Activated T-cell treated with anti-CD3 and anti-CD28 coated beads for 48 hours (primary cell): ENCODE measurements around the gene CLEC20A.
"Not testable (repeated sequence)": the region's sequence is repeated elsewhere in the genome, so short reads cannot be mapped to it uniquely, and the experiment has no call there.

Source experiments
- DNase-seq: peaks from one replicate; pipeline ENCODE4 v3.0.0-alpha.2; 2020; ENCODE audit warnings: low read depth

Gene CLEC20A

DNA sequence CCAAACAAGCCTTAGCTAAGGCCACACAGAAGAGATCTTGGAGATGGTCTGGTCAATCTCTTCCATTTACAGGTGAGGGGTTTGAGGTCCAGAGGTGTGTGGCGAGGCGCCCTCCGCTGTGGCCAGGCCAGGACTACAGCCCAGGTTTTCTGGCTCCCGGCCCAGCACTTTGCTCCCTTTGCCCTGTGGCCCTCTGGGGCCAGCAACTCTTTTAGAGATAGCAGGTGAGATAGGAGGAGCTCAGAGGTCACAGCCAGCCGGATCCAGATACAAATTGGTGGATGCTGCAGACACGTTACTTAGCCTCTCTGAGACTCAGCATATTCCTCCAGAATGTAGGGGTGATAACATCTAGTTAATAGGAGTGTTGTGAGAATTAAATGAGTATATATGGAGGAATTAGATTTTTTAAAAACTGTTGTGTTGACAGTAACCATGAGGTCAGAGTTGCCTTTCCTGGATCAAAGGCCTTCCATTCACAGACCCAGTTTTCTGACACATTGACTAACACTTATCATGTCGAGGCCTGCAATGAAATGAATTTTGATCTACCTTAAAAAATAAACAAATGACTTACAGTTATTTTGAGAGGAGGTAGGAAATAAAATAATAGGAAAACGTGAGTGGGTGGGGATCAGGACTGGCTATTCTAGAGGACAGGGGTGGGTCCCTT is 32.7 kb upstream of the CLEC20A start:
- no peak for DNase-seq

DNA sequence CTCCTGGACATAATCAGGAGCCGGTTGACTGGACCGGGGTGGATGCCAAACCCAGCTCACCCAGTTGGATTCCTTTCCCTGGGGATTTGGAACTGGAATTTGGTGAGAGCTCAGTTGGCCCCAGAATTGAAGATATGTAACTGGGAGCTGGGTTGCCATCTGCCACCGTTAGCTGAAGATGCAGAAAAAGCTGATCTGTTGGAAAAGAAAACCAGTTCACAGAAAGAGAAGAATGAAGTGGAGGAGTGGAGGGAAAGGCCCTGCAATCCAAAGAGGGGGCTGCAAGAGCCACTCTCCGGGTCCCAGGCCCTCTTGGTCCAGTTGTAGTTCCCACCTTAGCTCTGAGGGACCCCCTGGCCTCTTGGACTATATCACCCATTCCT is 32.2 kb upstream of the CLEC20A start:
- no peak for DNase-seq

DNA sequence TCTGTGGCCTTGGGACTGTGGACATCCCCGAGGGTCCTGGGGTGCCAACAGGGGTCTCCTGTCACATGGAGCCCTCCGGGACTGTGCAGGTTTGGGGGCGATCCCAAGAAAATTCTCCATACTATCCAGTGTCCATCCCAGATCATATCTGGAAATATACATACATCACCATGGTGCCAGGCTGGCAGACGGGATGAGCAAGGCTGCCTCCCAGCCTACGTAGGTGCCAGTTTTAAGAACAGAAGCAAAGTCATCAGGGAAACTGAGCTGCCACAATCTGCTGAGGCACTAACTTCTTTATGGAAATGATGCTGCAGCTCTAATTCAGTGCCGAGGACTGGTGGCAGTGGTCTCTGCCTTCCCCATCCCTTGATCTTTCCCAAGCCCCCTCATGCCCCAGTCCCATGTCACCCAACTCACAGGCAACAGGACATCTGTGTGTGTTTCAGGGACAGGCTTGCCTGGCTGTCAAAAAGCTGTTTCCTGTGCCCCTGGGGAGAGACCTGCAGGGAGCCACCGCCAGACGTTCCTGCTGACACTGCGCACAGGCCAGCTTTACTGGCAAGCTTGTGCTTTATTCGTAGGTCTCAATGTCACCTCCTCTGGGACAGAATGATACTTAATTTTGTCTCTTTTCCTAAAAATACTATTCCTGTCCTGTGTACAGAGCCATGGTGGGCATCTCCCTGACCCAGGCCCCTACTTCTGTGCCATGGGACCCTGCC is 31.6 kb upstream of the CLEC20A start:
- DNase-seq = no peak

DNA sequence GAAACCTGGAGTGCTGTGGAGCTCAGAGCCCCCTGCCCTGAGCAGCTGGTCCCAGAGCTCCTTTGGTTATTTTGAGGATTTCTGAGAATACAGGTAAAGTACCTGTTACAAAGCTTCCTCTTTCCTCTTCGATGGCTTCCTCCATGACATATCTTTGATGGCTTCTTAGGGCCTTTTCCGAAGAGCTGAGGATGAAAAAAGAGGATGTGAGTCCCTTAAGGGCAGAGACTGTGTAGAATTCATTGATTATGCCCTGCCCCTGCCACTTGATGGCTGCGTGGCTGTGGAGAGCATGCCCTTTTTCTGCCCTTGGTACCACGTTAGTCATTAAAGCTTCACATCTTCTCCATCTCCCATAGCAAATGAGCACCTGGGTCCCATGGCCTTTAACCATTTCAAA is 30.4 kb upstream of the CLEC20A start:
- DNase-seq = no peak

DNA sequence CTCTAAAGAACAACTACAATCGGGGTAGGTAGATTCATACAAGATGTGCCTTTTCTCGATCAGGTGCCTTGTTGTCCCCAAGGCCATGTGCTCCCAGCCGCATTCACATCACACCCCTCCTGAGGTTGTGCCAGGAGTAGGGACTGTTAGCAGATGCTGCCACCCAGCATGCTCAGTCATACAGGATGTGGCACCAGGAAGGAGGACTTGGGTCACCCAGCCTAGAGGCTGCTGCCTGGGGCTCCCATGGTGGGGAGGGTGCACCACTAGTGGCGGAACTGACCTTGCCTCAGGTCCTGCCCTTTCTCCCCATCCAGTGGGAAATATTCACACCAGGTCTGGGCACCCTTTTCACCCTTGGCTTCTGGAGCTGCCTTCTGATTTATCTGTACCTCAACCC is 24.5 kb upstream of the CLEC20A start:
- no peak for DNase-seq

DNA sequence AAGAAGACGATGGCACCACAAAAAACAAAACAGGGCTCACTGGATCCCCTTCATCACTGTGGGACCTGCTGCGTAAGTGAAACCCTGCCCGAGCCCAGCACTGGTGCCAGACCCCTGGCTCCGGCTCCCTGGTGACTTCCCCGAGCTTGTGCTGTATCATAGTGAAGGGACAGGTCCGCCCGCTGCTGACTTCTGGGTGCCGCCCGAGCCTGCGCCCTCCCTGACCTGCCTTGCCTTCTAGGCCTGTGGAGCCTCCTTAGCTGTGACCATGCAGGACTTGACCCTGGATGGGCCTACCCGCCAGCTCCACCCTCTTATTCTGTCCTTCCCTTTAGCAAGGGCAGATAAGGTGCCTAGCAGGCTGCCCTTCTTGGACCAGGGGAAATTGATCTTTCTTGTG is 24.0 kb upstream of the CLEC20A start:
- DNase-seq = no peak

DNA sequence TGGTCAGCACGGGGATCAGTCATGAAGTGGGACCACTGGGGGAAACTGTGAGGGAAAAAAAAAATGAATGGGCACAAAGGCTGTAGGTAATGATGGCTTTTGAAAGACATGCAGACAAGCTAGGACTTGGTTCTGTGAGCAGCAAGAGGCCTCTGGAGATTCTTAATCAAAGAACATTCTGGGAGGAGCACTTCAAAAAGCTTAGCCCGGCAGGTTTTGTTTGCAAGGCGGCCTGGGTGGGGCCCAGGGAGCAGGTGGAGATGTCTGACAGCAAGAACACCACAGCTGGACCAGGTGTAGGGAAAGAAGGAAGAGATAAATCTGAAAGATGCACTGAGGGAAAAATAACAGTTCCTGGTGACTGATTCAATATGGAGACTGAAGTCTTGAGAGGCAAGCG is 22.1 kb upstream of the CLEC20A start:
- no peak for DNase-seq

DNA sequence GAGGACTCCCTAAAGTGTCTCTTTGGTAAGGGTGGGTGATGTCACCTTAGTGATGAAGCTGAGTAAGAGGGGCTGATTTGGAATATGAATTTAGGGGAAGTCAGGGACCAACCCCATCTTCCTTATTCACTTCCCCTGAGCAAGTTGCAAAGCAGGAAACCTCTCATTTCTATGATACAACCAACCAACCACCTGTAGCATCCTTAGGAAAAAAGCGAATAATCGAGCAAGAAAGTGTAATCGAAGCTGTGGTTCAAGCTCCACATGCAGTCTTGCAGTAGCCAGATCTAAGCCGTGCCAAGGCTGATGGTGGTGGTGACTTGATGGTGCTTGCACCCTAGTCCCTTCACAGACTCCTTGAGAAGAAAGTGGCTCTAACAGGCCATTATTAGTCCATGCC is 19.3 kb upstream of the CLEC20A start:
- no peak for DNase-seq

DNA sequence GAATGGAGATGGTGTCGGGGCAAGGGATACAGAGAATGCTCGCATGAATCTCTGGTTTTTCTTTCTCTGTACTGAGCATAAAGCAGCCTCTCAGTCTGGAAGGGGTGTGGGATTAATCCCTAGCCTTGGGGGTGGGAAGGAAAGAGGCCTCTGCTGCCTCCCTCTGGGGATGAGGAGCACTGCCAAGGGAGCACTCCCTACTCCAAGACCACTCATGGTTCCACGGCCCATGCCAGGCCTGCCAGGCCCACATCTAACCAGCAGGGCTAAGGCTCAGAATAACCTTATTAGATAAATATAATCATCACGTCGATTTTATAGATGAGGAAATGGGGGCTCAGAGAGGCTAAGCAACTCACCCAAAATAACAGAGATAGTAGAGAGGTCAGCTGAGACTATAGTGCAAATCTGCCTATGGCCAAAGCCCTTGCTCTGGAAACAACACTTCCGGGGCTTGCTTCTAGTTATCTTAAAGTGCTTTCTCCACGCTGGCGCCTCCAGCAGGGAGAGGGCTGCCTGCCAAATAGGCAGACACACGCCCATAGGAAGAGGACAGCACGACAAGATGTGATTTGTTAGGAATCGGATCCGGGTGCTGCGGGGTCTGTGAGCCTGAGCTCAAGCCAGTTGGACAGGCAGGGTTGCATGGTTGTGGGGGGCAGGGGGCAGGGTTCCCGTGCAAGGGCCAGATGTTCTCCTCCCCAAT is 16.7 kb upstream of the CLEC20A start:
- no peak for DNase-seq

DNA sequence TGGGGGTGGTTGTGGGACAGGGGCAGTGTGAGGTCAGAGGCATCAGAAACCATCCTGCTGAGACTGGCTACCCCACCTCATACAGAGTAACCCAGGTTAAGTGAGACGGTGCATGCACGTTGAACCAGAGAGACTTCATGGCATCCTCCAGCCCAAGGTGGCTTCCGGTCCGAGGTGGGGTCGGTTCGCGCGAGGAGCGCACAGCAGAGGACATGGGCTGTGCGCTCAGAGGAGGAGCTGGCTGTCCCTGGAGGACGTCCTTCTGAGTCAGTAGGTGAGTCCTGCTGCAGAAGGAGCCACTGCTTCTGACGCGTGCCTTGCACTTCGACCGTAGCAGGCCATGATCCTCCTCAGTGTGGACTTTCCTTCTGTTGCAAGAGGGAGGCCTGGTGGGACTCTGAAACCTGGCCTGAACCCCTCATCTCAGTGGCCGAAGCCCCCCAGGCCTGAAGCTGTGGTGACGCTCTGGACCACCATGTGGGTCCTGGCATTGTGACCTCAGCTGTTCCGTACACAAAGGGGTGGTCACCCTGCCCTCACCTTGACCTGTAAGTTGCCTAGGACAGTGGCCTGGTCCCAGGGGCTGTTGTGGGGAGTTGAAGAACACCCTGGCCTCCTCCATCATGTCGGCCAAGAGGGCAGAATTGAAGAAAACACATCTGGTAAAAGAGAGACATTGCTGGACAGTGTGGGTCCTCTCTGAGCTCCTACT is 16.0 kb upstream of the CLEC20A start, which contains the start of gene TEX35:
TSS of gene TEX35 (plus strand) at position 544 of the 712 bp plus-strand sequence. CDS start at position 624, 80 bp downstream.
- no peak for DNase-seq

DNA sequence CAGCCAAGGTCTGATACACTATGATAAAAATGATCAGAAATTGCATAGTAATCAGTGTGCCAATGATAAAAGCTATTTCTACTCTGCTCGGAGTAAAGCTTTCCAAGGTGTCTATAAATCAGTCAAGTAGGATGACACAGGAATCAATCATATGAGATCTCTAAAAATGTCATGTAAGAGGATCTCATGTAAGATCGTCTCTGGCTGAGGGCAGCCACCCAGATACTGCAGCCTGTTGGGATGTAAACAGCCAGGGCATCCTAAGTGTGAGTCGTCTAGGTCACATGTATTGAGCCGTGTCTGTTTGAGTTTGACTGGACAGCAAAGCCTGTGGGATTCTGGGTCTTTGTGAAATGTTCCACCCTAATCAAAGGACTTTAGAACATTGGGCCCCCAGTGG is 13.4 kb upstream of the CLEC20A start:
- DNase-seq = no peak

DNA sequence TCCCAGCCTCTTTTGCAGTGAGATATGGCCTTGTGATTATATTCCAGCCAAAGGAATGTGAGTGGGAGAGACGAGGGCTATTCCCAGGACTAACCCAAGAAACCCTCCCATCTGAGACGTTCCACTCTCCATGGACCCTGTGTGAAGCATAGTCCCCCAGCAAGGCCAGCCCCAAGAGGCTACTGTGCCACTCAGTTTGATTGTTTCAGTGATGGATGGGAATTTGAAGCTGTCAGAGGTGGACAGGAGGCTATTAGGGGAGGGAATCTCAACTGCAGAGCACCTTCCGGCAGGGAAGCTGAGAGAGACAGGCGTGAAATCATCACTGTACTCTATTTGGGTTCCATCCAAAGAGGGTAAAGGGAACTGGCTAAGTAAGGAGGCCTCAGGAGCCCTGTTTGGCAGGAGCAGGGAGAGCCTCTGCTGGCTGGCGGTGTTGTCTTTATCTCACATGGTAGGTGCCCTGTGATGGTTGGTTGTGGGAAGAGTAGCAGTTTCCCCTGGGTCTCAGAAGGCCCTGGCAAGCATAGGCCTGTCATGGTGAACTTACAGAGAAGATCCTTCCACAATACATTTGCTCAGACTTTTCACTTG is 12.7 kb upstream of the CLEC20A start:
- DNase-seq = no peak

DNA sequence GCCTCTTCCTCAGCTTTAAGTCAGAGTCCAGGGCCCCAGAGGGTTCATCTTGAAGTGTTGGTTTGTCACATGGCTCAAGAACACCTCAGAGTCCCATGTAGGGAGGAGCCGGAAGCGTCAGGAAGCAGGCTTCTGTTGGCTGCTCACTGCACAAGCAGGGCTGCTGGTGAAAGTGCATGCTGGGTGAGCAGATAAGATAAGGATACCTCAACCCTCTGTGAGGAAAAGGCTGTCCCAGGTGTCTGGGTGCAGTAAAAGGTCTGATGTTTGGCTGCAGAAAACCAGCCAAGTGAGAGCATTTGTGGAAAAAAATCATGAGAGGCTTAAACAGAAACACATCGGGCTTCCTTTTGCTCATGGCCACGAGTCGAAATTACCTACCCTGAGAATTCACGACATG is 9.9 kb upstream of the CLEC20A start:
- no peak for DNase-seq

DNA sequence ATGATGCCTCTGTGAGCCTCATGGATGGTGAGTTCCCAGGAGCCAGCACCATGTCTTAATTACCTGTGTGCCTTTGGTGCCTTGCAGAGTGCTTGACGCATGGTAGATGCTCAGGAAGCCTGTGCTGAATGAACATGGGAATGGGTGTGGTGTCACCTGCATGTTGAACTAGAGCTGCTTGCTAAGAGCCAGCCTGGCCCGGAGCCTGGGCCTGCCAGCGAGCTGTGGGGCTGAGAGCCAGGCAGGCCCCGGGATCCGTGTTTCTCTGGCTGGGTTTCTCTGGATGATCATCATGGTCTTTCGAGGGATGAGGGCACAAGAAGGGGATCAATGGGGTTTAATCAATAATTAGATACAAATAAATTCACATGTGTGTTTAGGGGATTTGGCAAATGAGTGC is 9.4 kb upstream of the CLEC20A start:
- no peak for DNase-seq

DNA sequence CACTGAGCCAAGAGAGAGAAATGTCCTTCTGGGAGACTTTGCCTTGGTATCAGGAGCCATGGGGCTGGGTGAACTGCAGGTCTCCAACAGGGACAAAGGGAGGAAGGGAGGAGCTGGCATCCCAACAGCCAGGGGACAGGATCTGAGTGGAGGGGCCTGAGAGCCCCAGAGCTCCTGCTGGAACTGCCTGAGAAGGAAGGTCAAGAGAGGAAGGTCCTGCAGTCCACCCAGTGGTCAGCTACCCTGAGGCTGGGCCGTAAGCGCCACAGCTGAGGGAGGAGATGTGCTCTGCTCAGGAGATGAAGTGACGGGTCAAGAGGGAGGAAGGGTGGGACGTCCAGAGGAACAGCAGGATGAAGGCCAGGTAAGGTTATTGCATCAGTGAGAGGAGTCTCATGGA is 7.5 kb upstream of the CLEC20A start:
- DNase-seq = no peak

DNA sequence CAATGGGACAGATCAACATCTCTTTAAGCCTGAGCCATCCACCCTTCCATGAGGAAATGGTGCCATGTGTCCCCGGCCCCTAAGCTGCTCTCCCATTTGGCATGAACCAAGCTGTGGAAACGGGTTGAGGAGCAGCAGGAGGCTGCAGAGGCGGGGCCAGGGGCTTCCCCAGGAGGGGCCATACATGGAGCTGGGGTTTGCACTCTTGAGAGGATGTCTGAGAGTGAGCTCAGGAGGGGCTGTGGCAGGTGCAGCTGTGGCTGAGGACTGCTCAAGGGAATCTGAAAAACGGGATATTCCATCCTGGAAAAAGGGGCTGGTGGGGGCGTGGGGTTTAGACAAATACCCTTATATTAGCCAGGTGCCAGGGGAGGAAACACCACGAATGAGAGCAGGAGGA is 7.1 kb upstream of the CLEC20A start:
- no peak for DNase-seq

DNA sequence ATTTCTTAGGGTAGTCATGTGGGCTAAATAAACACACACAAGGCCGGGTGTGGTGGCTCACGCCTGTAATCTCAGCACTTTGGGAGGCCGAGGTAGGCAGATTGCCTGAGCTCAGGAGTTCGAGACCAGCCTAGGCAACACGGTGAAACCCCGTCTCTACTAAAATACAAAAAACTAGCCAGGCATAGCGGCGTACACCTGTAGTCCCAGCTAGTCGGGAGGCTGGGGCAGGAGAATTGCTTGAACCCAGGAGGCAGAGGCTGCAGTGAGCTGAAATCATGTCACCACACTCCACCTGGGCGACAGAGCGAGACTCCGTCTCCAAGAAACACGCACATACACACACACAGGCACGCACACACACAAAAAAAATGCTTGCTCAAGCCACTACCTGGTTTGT is 6.6 kb upstream of the CLEC20A start:
- DNase-seq = not testable (repeated sequence)

DNA sequence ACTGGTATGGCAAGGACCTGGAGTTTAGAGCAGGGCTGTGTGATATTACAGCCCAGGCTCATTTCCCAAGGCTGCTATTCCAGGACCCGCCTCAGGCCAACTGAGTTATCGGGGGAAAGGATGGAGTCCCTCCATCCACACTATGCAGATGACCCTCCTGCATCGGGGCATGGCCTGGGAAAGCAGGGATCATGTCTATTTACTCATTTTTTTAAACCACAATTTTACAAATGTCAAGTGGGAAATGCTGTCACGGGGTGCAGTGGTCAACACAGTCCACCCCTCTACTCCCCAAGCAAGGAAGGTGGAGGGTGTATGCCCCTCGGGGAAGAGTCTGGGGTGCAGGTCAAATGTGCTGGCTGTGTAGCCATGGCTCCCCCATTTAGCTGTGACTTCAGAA is 6.1 kb upstream of the CLEC20A start:
- no peak for DNase-seq

DNA sequence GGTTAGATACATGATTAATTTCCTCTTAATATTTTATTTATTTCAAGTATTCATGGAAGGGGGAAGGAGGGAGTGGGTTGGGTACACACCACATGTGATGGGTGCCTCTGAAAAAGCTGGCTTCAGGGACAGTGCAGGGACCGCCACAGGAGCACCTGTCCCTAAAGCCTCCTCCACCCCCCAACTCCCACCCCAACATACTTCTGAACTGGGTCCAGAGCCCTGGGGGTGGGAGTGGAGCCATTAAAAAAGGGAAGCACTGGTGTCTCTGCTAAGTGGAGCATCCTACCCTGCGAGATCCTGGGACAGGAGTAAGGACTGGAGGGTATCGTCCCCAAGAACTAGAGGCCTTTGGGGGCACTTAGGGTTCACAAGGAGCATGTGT is 5.6 kb upstream of the CLEC20A start:
- no peak for DNase-seq

DNA sequence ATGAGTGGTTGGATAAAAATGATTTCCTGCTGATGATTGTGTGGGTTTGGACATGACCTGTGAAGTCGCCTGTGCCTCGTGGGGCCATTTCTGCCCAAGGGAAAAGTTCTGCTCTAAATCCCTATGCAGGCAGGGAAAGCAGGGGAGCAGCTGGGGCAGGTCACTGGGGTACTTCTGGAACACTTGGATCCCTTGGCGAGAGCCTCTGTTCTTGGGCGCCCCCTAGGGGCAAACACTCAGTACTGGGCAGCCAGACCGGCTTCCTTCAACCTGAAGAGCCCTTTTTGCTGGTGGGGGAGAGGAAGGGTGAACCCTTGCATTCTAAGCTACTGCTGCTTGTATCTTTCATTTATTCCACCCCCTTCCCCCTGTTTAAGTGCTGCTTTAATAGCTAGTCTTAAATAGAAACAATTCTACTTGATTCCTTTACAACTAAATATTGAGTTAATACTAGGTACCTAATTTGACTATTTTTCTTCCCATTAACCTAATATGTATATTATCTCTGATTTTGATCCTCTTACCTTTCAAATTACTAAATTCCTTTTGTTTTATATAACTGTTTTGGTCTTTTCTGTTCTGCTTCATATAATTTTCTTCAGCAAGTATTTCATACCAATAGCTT is 5.1 kb upstream of the CLEC20A start:
- DNase-seq = peak; percentile 59

DNA sequence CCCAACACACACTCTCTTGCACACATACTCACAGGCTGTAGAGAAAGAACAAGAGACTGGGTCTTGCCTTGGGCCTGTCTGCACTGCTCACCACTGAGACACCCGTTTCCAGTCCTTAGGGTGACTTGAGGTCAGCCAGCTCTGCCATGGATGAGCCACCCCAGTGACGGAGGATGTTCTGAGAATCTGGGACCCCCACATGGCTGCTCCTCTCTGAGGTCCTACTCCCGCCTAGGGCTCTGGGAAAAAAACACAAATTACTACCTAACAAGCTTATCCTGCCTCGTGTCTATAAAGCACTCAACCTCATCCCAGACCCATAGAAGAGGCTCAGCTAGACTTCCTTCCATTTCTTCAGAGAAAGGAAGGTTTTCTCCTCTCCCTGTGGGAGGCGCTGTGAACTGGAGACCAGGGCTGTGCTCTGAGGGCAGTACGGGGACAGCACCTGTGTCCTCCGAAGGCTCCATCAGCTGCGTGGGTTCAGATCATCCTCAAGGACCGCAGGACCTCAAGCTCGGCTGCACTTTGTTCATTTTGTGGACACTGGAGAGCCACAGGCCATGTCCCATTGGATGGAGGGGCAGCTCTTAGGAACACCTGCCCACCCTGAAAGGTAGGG is 4.3 kb upstream of the CLEC20A start:
- DNase-seq = no peak
